ENCODE measurements around the gene CNTN4.

Gene CNTN4

DNA sequence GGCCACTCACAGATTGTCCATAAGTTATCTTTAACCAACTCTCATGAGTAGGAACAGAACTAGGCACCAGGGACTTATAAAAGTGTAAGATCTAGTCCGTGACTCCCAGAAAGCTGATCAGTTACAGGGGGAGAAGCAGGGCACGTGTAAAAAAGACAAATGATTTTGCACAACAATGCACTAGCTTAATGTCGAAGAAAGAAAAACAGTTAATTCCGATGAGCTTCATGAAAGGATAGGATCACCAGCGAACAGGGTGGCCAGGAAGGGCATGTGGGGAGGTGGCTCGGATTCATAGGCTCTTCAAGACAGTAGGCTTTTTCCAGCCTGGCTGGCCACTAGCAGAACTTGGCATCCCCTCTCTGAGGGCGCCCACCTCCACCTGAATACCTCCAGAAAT lies 921.5 kb downstream of the CNTN4 start:
- H3K4me3 ChIP-seq (ENCODE audit: low read length): no peak overlapping the region
- no peak for DNase-seq (ENCODE audit: low read depth, low spot score)

- H3K4me3 ChIP-seq (ENCODE audit: low read length): no peak overlapping the region
- DNase-seq (ENCODE audit: low read depth, low spot score): no peak
Measured at GRCh38 chr3:3023111-3023745, 924.6 kb downstream of the CNTN4 start.

DNA sequence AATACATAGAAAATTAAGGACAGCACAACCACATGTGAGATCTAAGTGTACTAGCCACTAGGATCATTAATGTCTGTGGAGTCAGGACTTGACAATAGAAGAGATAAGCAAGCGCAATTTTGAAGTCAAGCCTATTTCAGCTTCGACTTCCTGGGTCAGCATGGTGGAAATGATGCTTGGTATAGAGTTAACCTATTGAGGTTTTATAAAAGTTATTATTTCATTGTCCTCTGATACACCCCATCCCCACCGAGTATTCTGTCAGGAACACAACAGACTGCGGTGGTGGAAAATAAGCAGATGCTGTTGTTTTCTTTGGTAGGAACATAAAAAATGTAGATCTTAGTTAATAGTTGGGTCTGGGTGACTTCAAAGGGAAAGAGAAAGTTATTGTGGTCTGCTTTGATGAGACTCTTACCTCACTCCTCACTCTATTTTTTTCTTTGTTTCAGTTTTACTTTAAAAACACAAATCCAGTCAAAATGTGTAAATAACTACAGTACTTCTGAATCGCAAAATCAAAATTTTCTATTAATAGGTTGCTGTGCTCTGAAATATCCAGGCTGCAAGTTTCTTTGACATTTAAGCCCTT lies 929.4 kb downstream of the CNTN4 start:
- H3K4me3 ChIP-seq (ENCODE audit: low read length): no peak overlapping the region
- peak; percentile 28 for DNase-seq (ENCODE audit: low read depth, low spot score)

DNA sequence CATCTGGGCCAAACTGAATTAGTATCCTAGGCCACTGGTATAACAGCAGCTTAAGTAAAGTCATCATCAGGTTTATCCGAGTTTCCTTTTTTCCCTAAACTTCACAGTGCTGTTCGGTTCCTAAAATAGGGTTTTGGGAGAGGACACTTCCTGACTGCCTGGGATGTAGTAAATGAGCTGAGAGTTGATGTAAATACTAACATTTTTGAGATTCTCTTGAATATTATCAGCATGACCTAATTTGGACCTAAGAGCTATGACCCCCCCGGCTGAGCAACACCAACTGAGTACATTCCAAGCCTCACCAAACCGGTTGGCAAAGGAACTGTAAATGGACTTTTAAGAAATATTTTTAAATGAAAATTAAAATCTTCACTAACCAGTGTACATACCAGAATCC lies 932.7 kb downstream of the CNTN4 start:
- H3K4me3 ChIP-seq (ENCODE audit: low read length): no peak overlapping the region
- no peak for DNase-seq (ENCODE audit: low read depth, low spot score)

DNA sequence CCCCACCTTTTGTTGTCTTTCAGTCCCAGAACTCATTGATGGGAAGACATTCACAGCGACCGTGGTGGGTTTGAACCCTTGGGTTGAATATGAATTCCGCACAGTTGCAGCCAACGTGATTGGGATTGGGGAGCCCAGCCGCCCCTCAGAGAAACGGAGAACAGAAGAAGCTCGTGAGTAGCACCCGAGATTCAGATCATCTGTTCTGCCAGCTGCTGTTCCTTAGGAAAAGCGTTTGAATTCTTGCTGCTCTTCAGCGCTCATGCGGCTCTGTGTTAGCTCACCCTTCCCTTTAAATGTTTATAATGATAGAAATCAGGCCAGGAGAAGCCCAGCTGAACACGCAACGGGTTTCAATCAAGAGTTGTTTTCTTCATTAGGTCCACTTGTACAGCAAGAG lies 938.5 kb downstream of the CNTN4 start:
- H3K4me3 ChIP-seq (ENCODE audit: low read length): no peak overlapping the region
- no peak for DNase-seq (ENCODE audit: low read depth, low spot score)

- DNase-seq (ENCODE audit: low read depth, low spot score): no peak
- no peak overlapping the region for H3K4me3 ChIP-seq (ENCODE audit: low read length)
Measured at GRCh38 chr3:3038201-3038991, 939.7 kb downstream of the CNTN4 start.

- DNase-seq (ENCODE audit: low read depth, low spot score): no peak
- no peak overlapping the region for H3K4me3 ChIP-seq (ENCODE audit: low read length)
Measured at GRCh38 chr3:3053974-3054373, 955.3 kb downstream of the CNTN4 start.

DNA sequence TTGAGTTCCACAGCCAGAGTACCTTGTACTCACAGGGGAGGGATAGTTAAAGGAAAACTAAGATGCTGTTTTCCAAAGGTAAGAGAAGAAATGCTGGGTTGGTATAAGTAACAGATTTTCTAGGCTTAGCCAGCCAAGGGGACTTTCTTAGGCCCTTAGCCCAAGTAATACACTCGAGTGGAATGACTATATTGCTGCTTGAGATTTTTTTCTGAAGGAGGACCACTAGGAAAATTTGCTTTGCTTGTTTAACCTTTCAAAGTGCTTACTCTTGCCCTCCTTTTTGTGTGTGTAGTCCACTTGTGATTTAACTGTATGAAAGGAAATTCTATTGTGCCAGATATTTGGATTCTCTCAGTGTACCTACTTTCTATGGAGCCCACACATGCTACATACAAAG lies 961.0 kb downstream of the CNTN4 start:
- no peak overlapping the region for H3K4me3 ChIP-seq (ENCODE audit: low read length)
- DNase-seq (ENCODE audit: low read depth, low spot score): no peak

- DNase-seq (ENCODE audit: low read depth, low spot score): no peak
- no peak overlapping the region for H3K4me3 ChIP-seq (ENCODE audit: low read length)
Measured at GRCh38 chr3:3064297-3064696, 965.6 kb downstream of the CNTN4 start.

DNA sequence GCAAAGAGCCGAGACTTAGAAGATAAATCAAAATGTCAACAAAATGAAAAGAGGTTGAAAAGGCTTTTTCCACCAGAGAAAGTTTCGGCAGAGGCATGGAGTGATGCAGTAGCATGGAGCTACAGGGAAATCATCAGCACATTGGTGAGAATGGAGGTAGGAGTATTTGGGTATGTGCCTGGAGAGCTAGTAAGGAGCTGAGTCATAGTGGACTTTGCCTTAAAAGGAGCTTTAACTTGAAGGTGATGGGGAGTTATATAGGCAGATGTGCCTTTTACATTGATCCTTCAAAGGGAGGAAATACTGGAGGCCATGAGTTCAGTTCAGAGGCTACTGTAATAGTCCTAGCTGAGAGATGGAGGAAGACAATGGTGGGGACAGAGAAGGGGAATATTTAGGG lies 967.2 kb downstream of the CNTN4 start:
- DNase-seq (ENCODE audit: low read depth, low spot score): no peak
- no peak overlapping the region for H3K4me3 ChIP-seq (ENCODE audit: low read length)

DNA sequence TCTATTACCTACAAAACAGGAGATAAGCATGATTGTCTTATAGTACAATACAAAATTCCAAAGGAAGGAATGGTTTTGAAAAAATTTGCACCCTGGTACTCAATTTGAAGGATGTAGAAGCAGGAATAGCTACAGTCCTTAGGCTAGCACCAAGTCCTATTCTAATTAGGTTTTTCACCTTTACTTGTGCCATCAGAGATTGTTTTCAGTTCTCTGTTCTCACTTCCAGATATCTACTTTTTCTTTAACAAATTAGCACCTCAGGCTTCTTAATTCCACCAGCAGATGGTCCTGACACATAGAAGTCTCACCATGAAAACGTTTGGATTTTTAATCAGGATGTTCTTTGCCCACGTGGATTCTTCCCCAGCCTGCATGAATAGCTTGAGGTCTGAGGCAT lies 967.7 kb downstream of the CNTN4 start:
- no peak overlapping the region for H3K4me3 ChIP-seq (ENCODE audit: low read length)
- no peak for DNase-seq (ENCODE audit: low read depth, low spot score)

- no peak for DNase-seq (ENCODE audit: low read depth, low spot score)
- H3K4me3 ChIP-seq (ENCODE audit: low read length): no peak overlapping the region
Measured at GRCh38 chr3:3066910-3067309, 968.2 kb downstream of the CNTN4 start.

- no peak for DNase-seq (ENCODE audit: low read depth, low spot score)
- no peak overlapping the region for H3K4me3 ChIP-seq (ENCODE audit: low read length)
Measured at GRCh38 chr3:3068358-3068881, 969.8 kb downstream of the CNTN4 start.

- no peak for DNase-seq (ENCODE audit: low read depth, low spot score)
- no peak overlapping the region for H3K4me3 ChIP-seq (ENCODE audit: low read length)
Measured at GRCh38 chr3:3069723-3070122, 971.1 kb downstream of the CNTN4 start.

DNA sequence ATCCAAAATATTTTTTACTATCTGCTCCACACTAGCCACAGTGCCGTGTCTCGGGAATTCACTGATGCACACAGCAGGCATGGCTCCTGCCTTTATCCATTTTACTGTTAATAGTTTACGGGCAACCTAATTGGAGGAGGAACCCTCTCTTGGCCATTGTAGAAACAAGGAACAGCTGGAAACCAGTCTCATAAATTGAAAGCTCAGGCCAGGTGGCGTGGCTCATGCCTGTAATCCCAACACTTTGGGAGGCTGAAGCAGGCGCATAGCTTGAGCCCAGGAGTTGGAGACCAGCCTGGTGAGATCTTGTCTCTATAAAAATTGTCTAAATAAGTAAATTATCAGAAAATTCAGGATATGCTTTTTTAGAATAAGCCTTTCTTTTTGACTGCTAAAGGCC lies 972.5 kb downstream of the CNTN4 start:
- DNase-seq (ENCODE audit: low read depth, low spot score): no peak
- H3K4me3 ChIP-seq (ENCODE audit: low read length): no peak overlapping the region

- no peak overlapping the region for H3K4me3 ChIP-seq (ENCODE audit: low read length)
- DNase-seq (ENCODE audit: low read depth, low spot score): no peak
Measured at GRCh38 chr3:3074551-3075257, 976.0 kb downstream of the CNTN4 start.

GRCh38 chr3:3080309-3080708 lies 981.6 kb downstream of the CNTN4 start:
- H3K4me3 ChIP-seq (ENCODE audit: low read length): no peak overlapping the region
- no peak for DNase-seq (ENCODE audit: low read depth, low spot score)

DNA sequence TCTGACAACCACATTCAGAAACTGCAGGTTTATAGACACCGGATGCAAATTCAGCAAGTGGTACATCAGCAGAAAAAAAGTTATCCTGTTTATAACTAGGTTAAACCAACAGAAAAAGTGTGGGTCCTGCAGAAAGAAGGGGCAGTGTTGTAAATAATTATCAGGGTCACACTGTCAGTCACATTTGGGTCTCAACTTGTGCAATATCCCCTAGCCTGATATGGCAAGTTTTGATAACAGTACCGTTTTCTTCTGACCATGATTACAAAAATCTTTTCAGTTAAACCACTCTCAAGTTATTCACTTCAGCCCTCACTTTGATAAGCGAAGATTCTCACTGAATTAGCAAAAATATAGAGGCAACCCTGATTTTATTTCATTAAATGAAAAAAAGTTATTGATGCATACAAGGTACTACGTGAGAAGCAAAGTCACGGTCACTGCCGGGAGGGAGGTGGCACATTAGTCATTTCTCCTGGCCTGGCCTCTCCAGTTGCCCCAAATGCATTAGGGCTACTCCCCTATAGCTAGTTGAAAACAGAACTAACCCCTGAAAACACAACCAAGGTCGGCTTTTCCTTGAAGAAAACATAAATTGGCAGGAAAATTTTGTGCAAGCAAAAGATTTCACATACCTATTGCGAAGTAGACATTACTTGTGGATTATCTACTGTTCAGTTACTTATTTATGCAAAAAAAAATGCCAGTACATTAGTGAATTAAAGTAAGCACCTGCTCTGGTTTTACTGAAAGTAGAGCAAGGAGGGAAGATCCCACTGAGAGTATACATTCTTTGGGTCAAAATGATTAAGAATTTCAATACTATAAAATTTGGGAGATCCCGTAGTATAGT lies 982.9 kb downstream of the CNTN4 start:
- no peak for DNase-seq (ENCODE audit: low read depth, low spot score)
- no peak overlapping the region for H3K4me3 ChIP-seq (ENCODE audit: low read length)

Data from Jurkat, Clone E6-1 (cell line).